Skin epidermis (tissue), 12 donors: ENCODE data around the gene RAB36.

Source experiments
- H3K27ac ChIP-seq, 21 experiments: fragments of 200-600 bp; sonication (generic) in 11 of 21; one replicate each; pipeline ENCODE4 v1.5.0; 2020; ENCODE audit warnings: mild to moderate bottlenecking in 3 of 21, inconsistent platforms in 2 of 21, moderate library complexity in 2 of 21
- H3K4me3 ChIP-seq, 7 experiments: fragments of 200-600 bp; sonication (generic) in 2 of 7; one replicate each; pipeline ENCODE4 v1.5.0; 2020; ENCODE audit warnings: inconsistent platforms in 2 of 7, mild to moderate bottlenecking in 2 of 7, moderate library complexity in 1 of 7

Gene RAB36

DNA sequence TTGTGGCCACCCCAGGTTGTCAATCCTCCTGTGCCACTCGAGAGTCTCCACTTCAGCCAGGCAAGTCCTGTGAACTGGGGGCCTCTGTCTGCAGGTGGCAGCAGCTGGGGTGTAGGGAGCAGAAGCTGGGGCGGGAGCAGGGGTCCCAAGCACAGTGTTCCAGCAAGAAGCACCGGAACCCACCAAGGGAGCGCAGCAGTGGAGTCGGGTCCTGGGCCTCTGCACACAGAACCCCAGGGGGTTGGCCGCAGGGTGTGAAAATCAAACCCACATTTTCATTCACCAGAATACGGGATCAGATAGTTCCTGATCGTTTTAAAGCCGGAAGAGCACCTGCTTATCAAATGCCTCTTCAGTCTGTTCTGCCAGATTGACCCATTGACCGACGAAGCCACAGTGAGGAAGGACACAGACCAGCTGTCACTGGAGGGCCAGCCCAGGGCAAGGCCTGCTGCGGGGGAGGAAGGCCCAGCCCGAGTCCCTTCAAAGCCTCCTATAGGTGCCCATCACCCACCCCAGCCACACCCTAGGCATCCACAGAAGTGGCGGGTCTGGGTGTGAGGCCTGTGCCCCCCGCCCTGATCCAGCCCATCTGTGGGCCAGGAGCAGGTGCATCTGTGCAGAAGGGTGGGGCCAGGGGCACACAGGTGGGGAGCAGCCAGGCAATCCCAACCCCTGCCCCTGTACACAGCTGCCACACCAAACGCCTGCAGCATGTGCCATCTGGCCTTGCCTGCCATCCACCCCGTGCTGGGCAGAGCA lies 37.6 kb upstream of the RAB36 start:
- Histone ChIP-seq H3K27ac (no peak overlapping the region), H3K4me3 (no peak overlapping the region)

DNA sequence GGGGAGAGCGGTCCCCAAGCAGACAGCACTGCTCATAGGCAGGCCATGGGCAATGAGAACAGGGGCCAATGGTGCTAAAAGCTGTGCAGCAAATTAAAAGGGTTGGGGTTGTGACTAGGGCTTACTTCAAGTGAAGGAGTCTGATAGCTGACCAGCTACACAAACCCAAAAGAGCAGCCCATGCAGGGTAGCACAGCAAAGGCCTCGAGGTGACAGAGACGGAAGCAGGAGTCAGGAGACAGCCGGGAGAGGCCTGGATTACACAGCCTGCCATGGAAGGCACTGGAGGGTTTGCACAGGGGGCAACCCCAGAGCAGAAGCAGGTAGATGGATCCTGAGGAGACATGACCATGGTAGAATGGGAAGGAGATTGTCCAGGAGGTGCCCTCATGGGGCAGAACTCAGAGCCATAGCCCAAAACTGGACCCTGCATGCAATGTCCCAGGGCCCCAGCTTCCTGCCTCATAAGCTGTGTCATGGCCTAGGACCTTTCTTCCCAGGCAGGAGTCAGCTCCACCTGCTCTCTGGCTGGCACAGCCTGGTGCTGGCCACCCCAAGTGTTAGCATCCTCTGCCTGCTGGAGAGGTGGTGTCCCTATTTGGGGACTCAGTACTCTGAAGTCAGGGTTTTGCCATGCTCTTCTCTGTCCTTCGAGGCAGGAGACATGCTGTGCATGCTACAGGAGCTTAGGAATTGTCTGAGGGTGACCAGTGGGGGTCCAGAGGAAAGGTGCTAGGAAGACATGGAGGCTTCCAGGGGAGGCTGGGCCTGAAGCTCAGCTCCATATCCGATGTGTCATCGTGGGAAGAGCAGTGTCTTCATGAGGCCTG lies 36.8 kb upstream of the RAB36 start:
- H3K27ac ChIP-seq = no peak overlapping the region
- H3K4me3 ChIP-seq = no peak overlapping the region

DNA sequence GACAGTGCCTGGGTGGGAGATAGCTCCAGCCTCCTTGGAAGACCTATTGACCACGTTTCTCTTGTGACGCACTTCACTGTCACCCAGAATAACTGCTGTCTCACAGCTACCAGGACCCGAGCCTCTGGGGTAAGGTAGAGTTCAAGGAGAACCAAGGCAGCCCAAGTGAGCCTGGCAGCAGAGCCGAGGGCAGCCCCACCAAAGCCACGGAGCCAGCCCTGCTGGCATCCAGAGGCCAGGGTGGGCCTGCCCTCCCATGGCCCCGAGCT lies 36.3 kb upstream of the RAB36 start:
- Histone ChIP-seq H3K27ac (no peak overlapping the region), H3K4me3 (no peak overlapping the region)

DNA sequence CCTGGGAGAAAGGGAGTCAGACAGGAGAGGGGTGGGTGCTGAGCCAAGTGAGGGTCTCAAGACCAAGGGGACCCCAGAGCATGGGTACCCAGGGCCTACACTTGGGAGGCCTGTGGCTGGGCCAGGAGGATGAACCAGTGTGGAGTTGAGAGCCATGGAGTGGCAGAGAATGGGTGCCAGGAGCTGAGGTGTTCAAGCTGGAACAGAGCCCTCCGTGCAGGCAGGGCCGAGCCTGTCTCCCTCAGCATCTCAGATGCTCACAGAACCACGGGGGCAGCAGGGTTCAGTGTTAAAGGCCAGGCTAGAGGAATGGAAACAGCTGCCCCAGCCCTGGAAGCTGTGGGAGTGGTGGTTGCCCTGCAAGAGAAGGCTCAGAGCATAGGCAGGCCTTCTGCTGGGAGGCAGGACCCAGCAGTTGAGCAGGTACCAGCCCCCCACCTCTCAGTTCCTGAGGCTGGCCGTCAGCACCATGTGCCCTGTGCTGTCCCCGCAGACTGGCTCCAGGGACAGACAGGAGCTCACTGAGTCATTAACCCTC lies 35.8 kb upstream of the RAB36 start:
- Histone ChIP-seq H3K27ac (no peak overlapping the region), H3K4me3 (no peak overlapping the region)

DNA sequence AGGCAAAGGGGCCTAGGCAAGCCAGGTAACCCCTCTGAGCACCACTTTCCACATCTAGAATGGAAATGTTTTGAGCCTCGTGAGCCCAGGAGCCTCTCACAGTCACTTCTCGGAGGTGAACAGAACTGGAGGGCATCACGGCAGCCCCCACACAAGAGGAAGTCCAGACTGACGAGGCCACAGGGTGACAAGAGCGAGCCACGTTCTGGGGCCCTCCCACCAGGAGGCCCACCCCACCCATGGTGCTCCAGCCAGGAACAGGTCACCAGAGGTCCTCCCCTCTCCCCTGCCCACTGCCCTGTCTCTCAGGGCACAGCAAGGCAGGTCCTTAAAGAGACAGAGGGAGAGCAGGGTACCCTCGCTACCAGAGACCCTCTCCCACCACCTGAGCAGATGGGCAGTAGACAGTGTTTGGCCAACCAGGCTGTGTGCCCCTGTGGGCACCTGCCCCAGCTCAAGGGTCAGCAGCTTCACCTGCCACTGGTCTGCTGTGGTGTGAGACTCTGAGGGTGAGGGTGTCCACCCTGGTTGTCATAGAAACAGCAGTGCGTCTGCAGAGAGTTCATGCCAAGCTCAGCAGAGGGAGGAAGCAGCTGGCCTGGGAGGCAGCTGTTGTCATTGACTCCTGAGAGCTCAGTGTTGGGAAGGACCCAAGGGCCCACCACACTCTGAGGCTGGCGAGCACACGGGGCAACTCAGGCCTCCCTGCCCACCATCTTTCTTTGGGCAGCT lies 34.9 kb upstream of the RAB36 start:
- Histone ChIP-seq H3K4me3 (no peak overlapping the region), H3K27ac (no peak overlapping the region)

DNA sequence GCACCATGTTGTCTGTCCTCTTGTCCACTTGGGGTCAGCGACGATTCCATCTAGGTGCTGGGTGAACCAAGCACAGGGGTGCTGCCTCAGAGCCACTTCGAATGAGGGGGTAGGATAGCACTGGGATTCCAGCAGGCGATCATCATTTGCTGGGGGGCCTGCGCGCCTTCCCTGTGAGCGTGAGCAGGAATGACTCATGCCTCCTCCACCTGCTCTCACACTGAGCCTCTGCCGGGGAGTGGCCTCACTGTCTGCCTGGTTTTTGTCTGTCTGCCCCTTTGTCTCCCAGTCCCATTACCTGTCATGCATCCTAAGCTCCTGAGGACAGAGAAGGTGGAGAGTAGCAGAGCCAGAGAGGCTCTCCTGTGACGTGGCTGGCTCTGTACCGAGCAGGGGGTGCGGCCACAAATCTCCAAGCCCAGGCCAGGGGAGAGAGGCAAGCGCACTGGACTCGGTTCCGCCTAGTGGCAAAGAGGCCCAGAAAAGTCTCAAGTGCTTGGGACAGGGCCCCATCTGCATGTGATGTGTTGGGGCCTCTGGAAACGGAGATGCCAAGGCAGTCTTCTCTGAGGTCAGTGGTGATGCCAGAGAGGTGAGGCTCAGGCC lies 34.3 kb upstream of the RAB36 start:
- H3K27ac ChIP-seq = no peak overlapping the region
- no peak overlapping the region for H3K4me3 ChIP-seq

DNA sequence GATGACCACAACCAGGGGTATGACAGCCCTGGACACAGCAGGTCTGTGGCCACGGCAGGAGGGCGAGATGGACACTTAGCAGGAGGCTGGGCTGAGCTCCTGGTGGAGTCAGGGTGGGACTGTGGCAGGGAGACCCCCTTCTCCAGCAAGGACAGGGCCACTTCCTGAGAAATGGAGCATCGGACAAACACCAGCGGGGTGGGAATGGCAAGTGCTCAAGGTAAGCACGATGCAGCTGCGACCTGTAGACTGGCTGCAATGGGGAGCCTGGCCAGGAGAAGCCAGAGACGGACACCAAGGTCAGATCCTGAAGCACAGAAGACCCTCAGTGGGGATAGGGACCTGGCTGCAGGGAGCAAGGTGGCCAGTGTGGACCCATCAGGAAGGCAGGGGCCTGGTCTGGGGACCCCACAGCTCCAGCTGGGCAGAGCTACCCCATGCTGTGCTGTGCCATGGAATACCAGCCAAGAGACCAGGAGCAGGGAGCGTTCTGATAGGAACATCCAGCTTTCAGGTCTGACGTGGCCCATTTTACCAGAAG lies 32.7 kb upstream of the RAB36 start:
- no peak overlapping the region for H3K27ac ChIP-seq
- no peak overlapping the region for H3K4me3 ChIP-seq

DNA sequence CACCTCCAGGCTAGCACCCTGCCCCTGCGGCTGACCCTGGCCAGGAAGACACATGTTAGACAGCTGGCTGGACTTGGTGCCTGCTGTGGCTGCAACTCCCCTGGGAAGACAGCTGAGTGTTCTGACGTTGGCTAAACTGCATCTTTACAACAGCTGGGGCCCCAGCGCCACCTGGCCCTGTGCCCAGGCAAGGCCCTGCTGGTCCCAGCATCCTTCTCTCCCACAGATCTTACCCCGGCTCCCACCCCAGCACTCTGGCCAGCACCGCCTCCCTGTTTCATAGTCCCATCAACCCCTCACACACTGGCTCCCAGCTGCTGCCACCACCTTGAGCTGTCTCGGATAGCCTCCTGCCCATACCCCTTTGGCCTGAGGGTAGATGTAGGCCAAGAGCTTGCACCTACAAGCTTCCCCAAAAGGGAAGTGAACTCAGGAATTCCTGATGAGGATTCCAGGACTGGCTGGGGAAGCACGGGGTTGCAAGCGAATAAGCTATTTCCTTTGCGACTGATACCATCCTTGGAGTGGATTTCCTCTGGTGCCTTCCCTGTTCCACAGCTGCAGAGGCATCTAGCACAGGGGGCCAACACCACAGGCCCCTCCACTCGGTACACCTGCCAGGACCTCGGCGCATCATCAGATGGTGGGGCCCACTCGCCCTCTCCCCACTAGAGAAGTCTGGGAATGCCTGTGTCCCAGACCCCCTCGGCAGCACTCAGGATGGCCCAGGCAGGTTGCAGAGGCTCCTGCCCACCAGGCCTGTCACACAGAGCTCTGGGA lies 32.0 kb upstream of the RAB36 start:
- Histone ChIP-seq H3K4me3 (no peak overlapping the region), H3K27ac (no peak overlapping the region)

DNA sequence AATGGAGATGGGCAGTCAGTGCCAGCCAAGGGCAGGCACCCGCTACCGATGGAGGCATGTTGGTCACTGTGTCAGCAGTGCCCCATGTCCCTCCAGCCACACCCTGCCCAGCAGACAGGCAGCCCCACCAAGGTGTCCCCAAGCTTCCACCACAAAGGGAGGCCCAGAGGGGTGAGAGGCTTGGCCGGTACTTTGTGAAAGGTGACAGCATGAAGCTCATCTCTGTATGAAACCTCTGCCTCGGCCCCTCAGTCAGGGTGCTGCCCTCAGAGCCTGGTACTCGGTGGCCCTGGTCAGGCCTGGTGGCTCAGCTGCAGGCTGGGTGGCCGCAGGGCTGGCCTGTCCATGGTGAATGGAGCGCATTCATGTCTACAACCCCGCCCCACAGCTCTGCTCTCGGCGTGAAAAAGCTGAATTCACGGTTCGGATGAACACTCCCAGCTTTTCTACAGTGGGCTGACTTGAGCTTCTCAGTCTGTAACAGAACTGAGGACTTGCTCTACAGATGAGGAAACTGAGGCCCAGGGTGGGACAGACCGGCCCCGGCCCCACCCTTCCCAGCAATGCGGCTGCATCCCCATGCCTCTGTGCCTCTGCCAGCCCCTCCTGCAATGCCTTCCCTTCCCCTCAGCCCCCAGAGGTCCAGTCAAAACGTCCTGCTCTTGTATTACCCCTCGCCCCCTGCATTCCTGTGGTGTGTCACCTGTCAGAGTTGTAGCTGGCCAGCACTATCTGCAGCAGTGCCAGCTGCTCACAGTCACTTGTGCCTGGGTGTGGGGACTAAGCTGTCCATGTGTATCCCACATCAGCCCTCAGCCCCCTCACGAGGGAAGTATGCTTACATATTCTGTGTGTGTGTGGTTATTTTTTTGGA lies 31.2 kb upstream of the RAB36 start:
- Histone ChIP-seq H3K4me3 (no peak overlapping the region), H3K27ac (no peak overlapping the region)

DNA sequence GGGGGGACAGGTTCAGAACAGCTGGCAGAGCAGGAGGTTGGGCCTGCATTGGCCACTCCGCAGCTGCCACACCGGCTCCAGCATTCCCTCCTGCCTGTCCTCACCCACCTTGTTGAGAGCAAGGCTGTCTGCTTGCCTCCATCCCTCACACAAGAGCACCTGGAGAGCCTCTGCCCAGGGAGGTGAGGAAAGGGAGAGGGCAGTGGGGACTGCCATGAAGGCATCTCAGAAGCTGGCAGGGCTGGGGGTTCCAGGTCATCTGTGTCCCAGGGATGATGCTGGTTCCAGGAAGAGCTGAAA lies 30.6 kb upstream of the RAB36 start:
- H3K4me3 ChIP-seq = no peak overlapping the region
- H3K27ac ChIP-seq = no peak overlapping the region

DNA sequence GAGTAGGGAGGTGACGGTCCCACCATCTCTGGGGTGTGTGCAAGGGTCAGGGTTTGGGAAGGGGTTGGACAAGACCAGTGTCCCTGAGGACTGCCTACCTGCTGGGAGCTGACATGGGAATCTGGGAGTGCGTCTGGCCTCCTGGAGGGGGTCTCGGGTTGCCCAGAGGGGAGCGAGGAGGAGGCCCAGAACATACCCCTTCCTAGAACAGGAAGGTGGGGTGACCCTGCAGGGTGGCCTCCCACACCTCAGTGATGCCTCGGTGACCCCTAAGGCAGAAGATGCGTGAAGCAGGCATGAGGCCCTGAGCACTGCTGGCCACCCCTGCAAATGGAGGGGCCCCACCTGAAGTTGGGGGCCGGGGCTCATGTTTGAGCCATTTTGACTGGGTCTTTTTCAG lies 29.9 kb upstream of the RAB36 start:
- H3K4me3 ChIP-seq = no peak overlapping the region
- H3K27ac ChIP-seq = no peak overlapping the region

DNA sequence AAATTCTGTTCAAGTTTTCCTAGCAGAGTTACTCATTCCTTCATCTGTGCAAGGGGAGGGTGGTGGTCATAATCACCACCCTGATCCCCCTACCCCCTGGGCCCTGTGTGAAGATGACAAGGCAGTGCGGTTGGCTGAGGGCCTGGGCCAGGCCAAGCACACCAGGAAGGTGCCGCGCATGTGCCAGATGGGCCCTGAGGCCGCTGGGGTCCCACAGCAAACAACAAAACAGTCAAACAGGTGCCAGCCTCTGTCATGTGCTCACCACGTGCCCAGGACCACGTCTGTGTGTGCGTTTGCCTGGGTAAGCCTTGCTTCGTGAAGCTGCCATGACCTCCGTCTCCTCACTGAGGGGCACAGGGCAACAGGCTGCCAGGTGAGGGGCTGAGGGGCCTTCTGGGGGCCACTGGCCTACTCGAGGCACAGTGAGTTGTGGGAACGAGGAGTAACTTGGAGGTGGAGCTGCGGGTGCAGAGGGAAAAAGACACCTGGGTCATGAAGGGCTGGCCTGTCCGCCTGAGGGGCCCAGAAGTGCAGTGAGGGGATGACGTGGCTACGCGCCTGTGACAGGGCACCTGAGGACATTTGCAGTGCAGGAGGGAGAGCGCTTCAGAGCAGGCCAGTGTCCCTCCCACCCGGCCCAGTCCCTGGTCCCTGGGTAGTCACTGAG lies 29.3 kb upstream of the RAB36 start:
- H3K27ac ChIP-seq = no peak overlapping the region
- H3K4me3 ChIP-seq = no peak overlapping the region

DNA sequence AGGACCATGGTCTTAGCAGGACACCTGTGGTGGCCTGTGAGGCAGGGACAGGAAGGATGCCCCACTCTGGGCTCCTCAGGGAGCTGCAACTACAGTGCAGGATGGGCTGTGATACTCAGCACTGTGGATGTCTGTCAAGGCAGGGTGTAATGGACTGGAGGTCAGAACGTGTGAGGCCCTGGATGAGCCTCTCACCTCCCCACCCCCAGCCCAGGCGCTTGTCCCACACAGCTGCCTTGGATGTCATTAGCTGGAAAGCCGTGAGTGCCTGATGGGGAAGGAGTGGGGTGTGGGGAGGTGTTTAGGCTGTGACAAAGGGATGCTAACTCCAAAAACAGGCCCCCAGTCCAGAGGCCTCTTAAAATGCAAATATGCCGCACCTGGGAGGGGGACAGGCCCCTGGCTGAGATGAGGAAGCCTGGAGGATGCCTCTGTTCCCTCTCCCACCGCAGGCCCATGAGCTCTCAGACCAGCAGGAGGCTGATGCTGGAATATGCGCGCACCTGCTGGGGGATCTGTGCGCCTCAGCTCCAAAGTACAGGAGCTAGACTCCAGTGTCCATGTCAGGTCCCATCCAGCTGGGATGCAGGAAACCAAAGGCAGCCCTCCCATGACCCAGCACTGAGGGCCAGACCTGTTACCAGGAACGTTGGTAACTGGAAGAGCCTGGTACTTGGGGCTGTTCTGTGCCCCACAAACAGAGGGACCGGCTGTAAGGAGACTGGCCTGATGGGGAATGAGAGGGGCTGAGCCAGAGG lies 28.6 kb upstream of the RAB36 start:
- H3K27ac ChIP-seq = no peak overlapping the region
- no peak overlapping the region for H3K4me3 ChIP-seq

DNA sequence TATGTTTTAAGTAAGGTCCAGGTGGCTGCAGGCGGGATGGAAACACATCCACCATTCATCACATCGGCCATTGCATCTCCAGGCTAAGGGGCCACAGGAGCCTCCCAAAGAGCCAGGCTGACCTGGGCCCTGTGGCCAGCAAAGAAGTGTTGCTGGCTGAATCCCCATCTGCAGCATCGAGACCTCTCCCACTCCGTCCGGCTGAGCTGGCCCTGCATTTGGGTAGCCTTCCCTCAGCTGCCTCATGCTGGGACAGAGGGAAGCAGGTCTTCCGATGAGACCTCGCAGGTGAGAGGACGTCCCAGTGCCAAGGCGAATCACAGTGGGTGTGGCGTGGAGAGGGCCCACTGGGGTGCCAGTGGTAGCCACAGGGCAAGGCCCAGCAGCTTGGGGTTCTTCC lies 28.0 kb upstream of the RAB36 start:
- Histone ChIP-seq H3K27ac (no peak overlapping the region), H3K4me3 (no peak overlapping the region)

DNA sequence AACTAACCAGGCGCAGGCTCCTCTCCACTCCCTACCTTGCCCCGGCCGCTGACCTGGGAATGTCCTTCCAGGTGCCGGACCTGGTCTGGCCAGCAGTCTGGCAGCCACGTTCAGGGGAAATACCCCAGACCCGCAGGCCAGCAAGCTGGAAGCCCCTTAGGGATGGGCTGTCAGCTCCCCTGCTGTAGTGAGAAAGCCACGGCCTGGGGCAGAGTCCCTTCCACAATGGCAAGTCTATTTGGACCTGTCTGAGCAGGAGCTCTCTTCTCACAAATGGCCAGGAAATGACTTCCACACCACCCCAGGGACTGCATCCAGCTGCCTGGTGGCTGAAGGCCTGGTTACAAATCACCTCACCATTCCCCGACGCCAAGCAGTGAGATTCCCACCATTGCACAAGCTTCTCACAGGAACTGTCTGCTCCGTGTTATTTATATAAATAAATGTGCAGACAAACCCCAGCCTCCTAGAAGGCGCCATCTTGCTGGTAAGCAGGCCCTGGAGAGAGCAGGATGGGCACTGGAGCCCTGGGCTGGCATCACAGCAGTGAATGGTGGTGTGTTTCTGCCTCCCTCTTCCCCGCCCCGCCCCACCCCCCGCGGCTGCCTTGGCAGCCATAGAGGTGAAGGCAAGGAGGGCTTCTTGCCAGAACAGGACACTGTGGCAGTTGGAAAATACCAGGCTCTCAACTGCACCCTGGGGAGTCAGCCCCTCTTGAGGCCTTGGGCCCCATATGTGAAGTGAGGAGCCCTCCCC lies 27.2 kb upstream of the RAB36 start:
- H3K27ac ChIP-seq = no peak overlapping the region
- H3K4me3 ChIP-seq = no peak overlapping the region

DNA sequence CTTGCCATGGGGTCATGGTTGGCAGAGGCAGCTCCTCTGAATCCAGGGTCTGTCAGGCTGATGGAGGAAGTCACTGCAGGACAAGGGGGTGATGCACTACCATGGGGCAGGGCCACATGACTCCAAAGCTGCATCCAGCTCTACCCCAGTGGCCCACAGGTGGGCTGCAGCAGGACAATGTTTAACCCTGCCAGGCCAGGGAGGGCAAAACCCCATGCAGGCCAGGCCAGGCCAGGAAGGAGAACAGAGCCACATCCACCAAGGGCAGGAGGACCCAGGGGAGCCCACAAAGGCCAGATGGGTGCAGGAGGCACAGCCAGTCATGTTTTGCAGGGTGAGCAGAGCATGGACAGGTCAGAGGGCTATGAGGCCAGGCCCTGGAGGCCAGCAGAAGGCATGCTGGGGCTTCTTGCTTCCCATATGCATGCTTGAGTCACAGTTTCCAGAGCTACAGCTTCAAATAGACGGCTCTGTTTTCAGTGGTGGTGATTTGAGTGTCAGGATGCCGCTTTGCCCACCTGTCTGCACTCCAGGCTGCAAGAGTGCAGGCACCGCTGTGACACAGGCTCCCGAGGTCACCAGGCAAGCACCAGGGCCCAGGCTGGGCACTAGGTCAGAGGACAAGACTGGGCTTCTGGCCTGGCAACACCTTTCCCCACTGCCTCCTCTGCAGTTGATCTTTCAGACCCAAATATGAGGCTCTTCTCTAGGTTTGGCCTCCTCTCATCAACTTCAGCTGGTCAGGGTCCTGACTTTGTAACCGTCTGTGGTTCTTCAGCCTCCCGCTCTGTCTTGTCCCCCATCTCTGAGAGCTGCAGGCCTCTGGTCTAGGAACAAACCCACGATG lies 26.4 kb upstream of the RAB36 start:
- H3K27ac ChIP-seq = peak overlapping the region in 1 of 21 experiments; percentile 44
- no peak overlapping the region for H3K4me3 ChIP-seq
